ENCODE data around the gene LRP1B. TPM values are rescaled to one million over a fixed set of nuclear protein-coding genes. Genes with fewer than 3 reads are reported as not detected.

The LRP1B gene
- total RNA-seq, 4 donors from 2014 or later: 0.42 to 0.71 (median 0.65) TPM

- H3K36me3 ChIP-seq: no peaks in the 10 kb centered on the region
- H3K27ac ChIP-seq (replicated peaks in 1 of 4): no peak overlapping the region
- no peak overlapping the region for H3K4me3 ChIP-seq
- WGBS: 74% methylated on average over 1 of the region's 1 CpG
- intact Hi-C loops (cut with DNase I): no loop called here
- H3K9me3 ChIP-seq: peaks cover 0 to 4% (median 0%) of the 10 kb centered on the region in 4 donors
- no peaks in the 10 kb centered on the region for H3K4me1 ChIP-seq
- no peaks in the 10 kb centered on the region for H3K27me3 ChIP-seq
- TF ChIP-seq EP300 (IDR thresholded peaks at IDR 0.05) (no peak), POLR2A (IDR thresholded peaks at IDR 0.05; ENCODE audit: low read depth) (no peak), POLR2AphosphoS5 (IDR thresholded peaks at IDR 0.05) (no peak)
- TF ChIP-seq, protein P1, sequence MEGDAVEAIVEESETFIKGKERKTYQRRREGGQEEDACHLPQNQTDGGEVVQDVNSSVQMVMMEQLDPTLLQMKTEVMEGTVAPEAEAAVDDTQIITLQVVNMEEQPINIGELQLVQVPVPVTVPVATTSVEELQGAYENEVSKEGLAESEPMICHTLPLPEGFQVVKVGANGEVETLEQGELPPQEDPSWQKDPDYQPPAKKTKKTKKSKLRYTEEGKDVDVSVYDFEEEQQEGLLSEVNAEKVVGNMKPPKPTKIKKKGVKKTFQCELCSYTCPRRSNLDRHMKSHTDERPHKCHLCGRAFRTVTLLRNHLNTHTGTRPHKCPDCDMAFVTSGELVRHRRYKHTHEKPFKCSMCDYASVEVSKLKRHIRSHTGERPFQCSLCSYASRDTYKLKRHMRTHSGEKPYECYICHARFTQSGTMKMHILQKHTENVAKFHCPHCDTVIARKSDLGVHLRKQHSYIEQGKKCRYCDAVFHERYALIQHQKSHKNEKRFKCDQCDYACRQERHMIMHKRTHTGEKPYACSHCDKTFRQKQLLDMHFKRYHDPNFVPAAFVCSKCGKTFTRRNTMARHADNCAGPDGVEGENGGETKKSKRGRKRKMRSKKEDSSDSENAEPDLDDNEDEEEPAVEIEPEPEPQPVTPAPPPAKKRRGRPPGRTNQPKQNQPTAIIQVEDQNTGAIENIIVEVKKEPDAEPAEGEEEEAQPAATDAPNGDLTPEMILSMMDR (IDR thresholded peaks at IDR 0.05): no peak
- DNase-seq (ENCODE audit: extremely low spot score): no peak
Measured at GRCh38 chr2:141437521-141437920, 693.3 kb downstream of the LRP1B start.

DNA sequence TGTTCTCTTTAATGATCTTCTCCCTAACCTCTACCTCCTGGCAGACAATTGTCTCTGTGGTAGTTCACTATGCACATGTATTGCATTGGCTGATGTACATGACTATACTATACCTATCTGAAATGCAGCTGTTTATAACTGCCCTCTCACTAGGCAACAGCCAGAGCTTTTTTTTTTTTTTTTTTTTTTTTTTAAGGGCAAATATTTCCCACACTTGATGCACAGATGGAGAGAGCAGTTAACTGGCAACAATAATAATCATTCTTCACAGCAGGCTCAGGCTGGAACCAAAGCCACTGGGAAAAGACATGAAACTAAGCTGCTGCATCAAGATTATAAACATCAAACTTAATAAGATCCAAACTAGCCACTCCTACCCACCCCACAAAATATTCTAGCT is 707.7 kb downstream of the LRP1B start:
- H3K9me3 ChIP-seq: no peaks in the 10 kb centered on the region
- H3K36me3 ChIP-seq: no peaks in the 10 kb centered on the region
- TF ChIP-seq POLR2A (IDR thresholded peaks at IDR 0.05; ENCODE audit: low read depth): no peak
- TF ChIP-seq, protein P1 (IDR thresholded peaks at IDR 0.05): no peak
- no peak for TF ChIP-seq EP300 (IDR thresholded peaks at IDR 0.05)
- no peak for TF ChIP-seq POLR2AphosphoS5 (IDR thresholded peaks at IDR 0.05)
- no peaks in the 10 kb centered on the region for H3K27me3 ChIP-seq
- no peak for DNase-seq (ENCODE audit: extremely low spot score)
- intact Hi-C loops (cut with DNase I): no loop called here
- no peak overlapping the region for H3K4me3 ChIP-seq
- H3K4me1 ChIP-seq: no peaks in the 10 kb centered on the region
- H3K27ac ChIP-seq (replicated peaks in 1 of 4): no peak overlapping the region

DNA sequence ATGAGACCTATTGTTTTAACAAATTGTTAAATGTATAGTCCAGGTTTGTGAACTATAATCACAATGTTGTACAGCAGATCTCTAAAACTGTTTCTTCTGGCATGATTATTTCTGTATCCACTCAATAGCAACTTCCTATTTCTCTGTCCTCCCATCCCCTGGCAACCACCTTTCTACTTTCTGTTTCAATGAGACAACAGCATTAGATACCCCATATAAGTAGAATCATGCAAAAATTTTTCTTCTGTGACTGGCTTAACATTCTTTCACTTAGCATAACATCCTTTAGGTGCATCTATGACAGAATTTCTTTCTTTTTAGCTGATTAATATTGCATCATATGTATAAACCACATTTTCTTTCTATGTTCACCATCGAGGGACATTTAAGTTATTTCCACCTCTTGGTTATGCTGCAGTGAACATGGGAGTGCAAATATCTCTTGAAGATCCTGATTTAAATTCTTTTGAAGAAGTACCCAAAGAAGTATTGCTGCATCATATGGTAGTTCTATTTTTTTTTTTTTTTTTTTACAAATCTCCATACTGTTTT is 713.5 kb downstream of the LRP1B start:
- WGBS: 77% methylated on average over 1 of the region's 1 CpG
- Histone ChIP-seq H3K4me1 (no peaks in the 10 kb centered on the region), H3K9me3 (no peaks in the 10 kb centered on the region), H3K4me3 (no peak overlapping the region), H3K27me3 (no peaks in the 10 kb centered on the region), H3K27ac (replicated peaks in 1 of 4) (no peak overlapping the region), H3K36me3 (no peaks in the 10 kb centered on the region)
- TF ChIP-seq EP300 (IDR thresholded peaks at IDR 0.05): no peak
- no peak for TF ChIP-seq POLR2A (IDR thresholded peaks at IDR 0.05; ENCODE audit: low read depth)
- no peak for TF ChIP-seq POLR2AphosphoS5 (IDR thresholded peaks at IDR 0.05)
- TF ChIP-seq, protein P1 (IDR thresholded peaks at IDR 0.05): no peak
- DNase-seq (ENCODE audit: extremely low spot score): no peak
- intact Hi-C loops (cut with DNase I): no loop called here

DNA sequence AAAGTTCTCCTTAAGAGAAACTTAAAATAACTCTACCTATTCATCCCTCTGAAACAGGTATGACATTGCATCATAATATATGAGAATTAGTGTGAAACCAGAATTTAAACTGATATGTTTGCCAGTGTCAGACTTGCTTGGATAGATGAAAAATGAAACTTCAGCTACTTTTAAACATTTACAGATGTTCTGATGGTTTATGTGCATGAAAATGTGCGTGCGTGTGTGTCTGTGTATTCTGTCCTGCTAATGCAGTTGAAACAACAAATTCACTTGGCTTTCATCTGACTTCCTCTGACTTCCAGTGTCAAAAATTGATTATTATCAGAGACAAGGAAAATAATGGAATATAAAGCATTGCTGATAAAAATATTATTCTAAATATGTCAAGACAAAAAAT is 719.4 kb downstream of the LRP1B start:
- Histone ChIP-seq H3K9me3 (no peaks in the 10 kb centered on the region), H3K36me3 (no peaks in the 10 kb centered on the region), H3K4me1 (no peaks in the 10 kb centered on the region), H3K27ac (replicated peaks in 1 of 4) (no peak overlapping the region), H3K4me3 (no peak overlapping the region), H3K27me3 (no peaks in the 10 kb centered on the region)
- 83% methylated on average over 2 of the region's 2 CpGs for WGBS
- DNase-seq (ENCODE audit: extremely low spot score): no peak
- TF ChIP-seq POLR2A (IDR thresholded peaks at IDR 0.05; ENCODE audit: low read depth) (no peak), EP300 (IDR thresholded peaks at IDR 0.05) (no peak), POLR2AphosphoS5 (IDR thresholded peaks at IDR 0.05) (no peak)
- TF ChIP-seq, protein P1 (IDR thresholded peaks at IDR 0.05): no peak
- intact Hi-C loops (cut with DNase I): no loop called here

DNA sequence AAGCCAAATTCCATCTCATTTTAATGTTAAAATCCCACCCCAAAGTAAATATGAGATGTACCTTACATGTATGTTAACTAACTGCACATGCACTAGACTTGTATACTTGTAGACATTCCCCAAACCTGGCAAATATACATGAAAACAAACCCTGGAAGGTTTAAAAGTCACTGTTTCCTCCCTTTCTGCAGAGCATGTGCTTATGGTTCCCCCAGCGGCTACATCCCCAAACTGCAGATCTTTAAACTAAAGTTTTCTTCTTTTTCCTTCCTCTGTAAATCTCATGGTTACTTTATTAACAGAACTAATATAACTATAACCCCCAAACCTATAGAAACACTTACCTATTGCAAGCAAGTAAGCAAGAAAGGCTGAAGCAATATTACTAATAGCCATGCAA is 731.5 kb downstream of the LRP1B start:
- 73% methylated on average over 1 of the region's 1 CpG for WGBS
- no peaks in the 10 kb centered on the region for H3K27me3 ChIP-seq
- intact Hi-C loops (cut with DNase I): no loop called here
- H3K9me3 ChIP-seq: no peaks in the 10 kb centered on the region
- no peak overlapping the region for H3K27ac ChIP-seq (replicated peaks in 1 of 4)
- H3K4me3 ChIP-seq: no peak overlapping the region
- H3K36me3 ChIP-seq: no peaks in the 10 kb centered on the region
- TF ChIP-seq POLR2AphosphoS5 (IDR thresholded peaks at IDR 0.05) (no peak), POLR2A (IDR thresholded peaks at IDR 0.05; ENCODE audit: low read depth) (no peak), EP300 (IDR thresholded peaks at IDR 0.05) (no peak)
- TF ChIP-seq, protein P1 (IDR thresholded peaks at IDR 0.05): no peak
- no peaks in the 10 kb centered on the region for H3K4me1 ChIP-seq
- DNase-seq (ENCODE audit: extremely low spot score): no peak

Measured in esophagus muscularis mucosa (tissue), 4 donors.